Endometrial microvascular endothelial cells (primary cell): ENCODE measurements around the gene ADARB2. TPM values are rescaled to one million over a fixed set of nuclear protein-coding genes. Genes with fewer than 3 reads are reported as not detected.

Experiments used
- in situ Hi-C: cut with HindIII; loops from 2 replicates; pipeline ENCODE4 v1.10.0; 2017; ENCODE audit warnings: low sequenced_read_pairs, low pct_unique_long_range_greater_than_20kb; ENCODE audit errors: inconsistent ontology term
- total RNA-seq: library from RNA; depleted of rRNA; stranded (reverse); fragments of >200 nt; gene quantifications from one replicate; pipeline ENCODE4 v1.2.3, GENCODE V29; 2015; ENCODE audit errors: inconsistent ontology term

ADARB2 gene
- total RNA-seq, 1 donor from 2014 or later: not detected

DNA sequence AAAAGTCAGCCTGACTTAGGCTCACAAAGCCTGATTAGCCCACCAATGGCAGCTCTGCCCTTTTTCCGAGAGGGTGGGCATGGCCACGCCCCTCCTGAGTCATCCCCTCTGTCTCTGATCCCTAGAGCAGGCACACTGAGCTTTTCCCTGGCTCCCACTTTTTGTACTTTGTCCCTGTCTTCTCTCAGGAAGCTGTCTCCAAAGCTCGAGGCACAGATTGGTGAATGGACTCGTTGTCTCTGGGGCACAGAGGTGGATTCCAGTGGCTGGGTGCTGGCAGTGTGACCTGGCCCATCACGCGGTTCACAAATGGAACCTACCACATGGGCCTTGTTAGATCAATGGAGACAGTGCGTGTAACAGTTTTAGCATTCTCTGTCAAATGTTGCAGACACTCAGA is 367.7 kb downstream of the ADARB2 start:
- in situ Hi-C loops: no loop called here

DNA sequence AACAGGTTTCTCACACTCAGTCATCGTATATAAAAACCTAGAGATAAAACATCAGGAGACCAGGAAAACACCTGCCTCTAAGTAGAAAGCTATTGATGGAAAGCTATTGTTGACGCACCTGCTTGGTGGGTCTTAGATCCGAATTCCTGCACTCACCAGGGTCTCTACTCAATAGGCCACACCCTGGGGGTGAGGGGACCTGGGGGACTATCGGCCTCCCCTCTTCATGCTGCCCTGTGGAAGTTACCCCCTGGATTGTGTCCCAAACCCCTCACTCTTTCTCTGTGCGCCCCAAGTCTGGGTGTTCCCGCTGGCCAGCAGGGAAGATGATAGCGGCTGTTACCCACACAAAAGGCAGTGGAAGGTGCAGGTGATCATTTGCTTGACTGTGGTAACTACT is 368.1 kb downstream of the ADARB2 start:
- in situ Hi-C loops: no loop called here

DNA sequence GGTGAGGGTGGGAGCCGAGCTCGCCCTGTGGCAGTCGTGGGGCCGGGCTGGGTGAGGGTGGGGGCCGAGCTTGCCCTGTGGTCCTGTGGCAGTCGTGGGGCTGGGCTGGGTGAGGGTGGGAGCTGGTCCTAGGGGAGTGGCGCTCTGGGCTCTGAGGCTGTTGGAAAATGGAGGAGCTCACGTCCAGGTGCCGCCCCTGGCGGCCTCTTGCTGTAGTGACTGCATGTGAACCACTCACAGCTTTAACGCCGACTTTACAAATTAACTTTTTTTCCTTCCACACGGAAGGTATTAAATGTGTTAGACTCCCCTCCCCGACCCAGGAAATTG is 368.5 kb downstream of the ADARB2 start:
- in situ Hi-C loops: no loop called here

DNA sequence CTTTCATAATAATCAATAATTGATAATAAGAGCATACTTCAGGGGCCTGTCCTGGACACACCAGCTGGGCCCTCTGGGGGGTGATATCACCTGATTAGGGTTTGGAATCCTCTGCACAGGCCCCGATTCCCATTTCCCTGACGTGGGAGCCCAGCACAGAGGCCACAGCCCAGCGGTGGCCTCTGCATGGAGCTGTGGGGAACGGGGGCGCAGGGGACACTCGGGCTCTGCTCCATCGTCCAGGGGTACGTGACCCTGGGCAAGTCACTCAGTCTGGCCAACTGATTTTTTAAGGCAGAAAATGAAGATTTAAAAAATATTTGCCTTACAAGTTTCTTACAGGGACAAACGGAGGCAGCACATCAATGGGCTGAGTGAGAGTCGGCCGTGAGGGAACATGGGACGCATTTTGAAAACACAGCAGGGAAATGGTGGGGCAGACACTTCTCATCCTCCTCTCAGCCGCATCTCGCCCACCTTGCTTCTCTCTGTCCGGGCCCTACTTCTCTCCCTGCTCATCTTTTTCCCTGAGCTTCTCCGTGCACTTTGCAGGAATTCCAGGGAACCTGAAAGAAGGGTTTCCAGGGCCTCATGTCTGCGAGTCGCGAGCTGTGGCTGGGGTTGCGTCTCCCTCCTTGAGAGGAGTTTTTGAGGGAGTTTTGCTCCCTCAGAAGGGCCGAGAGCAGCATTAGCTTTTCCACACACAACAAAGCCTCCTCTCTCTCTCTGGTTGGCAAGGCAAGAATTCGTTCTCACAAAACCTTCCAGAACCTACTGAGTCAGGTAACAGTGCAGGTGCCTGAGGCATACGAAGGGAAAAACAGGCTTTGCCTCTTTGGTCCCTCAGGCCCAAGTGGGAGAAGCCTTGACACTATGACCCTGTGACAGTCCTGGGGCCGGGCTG is 369.1 kb downstream of the ADARB2 start:
- in situ Hi-C loops: no loop called here

DNA sequence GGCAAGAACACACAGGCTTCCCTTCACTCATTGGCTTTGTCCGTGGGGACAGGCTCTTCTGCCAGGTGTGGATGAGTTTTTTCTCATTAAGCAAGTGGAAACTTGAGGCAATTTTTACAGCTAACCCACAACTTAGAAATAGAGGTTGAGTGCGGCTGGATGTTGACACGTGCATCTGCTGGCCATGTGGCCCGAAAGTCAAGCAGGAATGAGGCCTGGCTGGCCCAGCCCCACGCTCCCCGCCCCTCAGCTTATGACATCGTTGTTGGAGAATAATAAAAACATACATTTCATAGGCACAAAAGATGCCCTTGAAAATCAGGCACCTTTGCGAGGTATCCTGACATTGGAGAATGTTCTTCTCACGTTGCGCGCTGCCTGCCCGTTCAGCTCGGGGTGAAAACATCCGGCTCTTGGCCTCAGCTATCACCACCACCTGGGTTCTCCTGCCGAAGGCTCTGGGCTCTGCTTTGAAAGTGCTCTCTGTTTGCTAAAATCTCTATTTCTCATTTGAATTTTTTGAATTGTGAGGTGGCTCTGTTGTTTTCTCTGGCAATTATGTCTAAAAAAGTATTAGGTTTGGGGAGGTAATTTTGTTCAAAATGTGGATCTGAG is 370.4 kb downstream of the ADARB2 start:
- in situ Hi-C loops: no loop called here

DNA sequence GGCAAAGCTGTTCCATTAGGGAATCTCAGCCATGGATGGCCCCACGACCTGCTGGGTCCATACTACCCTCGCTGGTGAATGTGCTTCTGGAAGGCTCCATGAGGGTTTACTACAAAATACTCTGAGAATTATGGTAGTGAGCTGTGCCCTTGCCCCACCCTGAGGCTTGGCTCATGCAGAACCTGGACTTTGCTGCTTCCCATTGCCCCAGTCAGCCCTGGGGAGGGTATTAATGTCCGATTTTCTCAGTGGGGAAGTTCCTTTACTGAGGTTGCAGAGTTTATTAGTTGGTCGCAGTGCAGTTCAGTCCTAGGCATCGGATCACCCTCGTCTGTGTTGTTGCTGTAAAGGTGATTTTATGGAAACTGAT is 371.0 kb downstream of the ADARB2 start:
- in situ Hi-C loops: no loop called here

DNA sequence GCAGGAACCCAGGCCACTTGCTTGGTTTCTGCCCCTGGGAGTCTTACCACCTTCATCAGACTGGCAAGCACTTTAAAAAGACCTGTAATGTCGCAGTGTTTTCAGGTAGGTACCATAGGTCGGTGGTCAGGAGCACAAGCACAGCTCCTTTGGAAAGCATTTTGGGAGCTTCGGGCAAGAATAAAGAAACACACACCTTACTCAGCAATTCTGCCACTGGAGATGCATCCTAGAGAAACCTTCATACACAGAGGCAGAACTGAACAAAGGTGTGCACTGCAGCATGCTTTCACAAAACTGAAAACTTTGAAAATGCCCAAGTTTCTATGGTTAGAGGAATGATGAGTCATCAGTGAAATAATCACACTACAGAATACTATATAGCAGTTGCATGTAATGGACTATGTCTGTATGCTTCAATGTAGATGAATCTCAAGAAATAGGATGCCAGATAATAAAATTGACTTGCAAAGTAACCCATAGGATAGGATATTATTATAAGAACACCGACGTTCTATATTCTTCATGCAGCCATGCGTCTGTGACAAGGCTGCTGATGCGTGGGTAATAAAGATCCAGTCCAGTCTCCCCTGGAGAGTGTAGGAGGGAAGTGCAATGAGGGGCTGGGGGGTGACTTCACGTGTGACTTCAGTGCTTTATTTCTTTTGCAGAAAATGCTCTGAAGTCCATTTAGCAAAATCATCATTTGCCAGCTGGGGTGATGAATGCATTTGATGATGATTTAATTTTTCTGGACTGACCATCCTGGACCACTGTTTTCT is 371.6 kb downstream of the ADARB2 start:
- in situ Hi-C loops: no loop called here

DNA sequence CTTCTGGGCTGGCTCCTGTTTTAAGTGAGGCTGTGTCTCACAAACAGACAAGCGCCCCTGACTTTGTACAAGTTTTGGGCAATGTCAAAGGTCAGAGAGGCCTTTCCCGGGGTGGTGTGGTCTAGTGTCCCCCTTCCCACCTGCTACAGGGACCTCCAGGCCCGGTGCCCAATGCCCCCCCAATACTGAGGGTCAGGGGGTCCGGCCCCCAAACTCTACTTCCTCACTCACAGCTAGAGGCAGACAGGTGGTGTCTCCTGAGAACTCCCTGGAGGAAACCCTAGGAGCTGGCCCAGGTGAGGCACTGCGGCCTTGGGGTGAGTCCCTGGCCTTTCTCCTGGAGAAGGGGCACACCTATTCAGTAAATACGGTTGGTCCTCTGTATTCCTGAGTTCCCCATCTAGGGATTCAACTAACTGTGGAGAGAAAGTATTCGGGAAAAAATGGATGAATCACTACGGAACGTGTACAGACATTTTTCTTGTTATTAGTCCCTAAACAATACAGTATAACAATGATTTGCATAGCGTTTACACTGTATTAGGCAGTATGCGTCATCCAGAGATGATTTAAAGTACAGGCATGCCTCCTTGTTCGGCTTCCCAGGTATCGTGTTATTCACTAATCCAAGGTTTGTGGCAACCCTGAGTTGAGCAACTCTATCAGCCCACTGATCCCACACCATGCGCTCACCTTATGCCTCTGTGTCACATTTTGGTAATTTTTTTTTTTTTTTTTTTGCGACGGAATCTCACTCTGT is 373.0 kb downstream of the ADARB2 start:
- in situ Hi-C loops: no loop called here

DNA sequence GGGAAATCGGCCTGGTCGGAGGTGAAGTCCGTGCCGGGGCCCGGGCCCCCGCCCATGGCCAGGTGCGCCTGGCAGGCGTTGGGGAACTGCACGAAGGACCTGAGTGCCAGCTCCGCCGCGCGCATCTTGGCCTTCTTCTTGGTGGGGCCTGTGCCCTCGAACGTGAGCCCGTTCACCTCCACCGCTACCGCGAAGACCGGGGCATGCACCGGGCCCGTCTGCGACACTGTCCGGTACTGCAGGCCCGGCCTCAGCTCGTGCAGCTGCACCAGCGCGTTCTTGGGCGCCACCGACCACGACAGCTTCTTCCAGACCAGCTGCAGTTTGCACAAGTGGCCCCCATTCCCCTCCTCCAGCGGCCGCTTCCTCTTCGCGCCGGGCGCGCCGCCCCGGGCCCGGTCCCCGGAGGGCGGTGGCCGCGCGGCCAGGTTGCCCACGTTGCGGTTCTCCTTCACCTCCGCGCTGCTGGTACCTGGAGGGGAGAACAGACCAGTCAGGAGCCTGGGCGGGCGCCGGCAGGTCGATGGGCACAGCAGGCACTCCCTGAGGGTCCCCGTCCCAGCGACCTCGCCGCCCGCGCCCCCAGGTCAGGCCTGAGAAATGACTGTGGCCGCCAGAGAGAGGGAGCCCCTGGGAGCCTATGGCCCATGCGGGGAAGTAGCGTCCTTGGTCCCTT is 373.7 kb downstream of the ADARB2 start:
- in situ Hi-C loops: no loop called here

DNA sequence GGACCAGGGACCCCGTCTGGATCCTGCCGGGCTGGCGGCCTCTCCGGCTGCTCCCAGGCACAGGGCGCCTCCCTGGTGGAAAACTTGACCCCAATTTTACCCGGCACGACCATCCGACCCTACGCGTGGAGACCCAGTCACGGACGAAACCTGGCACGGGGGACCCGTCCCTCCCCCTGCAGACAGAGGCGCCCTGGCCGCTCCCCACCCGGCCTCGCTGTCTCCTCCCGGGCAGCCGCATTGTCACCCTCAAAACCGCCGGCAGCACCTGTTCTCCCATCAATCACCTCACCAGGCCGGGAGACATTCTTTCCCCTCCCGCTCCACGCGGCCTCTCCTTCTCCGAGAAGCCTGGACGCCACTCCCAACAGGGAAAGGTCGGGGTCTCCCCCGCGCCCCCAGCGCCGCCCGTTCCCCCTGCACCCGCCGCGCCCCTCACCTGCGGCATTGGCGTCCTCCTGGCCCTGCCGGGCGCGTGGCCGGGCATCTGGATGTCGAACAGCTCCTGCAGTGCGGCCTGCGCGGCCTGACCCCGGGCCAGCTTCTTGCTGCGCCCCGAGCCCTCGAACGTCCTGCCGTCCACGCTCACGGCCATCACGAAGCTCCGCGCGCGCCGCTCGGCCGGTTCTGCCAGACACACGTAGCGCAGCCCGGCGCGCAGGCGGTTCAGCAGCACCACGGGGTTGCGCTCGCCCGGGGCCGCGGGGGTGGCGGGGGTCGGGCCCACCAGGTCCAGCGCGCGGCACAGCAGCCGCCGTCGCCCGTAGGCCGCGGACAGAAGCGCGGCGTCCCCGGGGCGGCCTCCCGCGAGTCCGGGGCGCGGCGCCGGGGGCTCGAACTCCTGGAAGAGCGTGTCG is 374.5 kb downstream of the ADARB2 start:
- in situ Hi-C loops: no loop called here

DNA sequence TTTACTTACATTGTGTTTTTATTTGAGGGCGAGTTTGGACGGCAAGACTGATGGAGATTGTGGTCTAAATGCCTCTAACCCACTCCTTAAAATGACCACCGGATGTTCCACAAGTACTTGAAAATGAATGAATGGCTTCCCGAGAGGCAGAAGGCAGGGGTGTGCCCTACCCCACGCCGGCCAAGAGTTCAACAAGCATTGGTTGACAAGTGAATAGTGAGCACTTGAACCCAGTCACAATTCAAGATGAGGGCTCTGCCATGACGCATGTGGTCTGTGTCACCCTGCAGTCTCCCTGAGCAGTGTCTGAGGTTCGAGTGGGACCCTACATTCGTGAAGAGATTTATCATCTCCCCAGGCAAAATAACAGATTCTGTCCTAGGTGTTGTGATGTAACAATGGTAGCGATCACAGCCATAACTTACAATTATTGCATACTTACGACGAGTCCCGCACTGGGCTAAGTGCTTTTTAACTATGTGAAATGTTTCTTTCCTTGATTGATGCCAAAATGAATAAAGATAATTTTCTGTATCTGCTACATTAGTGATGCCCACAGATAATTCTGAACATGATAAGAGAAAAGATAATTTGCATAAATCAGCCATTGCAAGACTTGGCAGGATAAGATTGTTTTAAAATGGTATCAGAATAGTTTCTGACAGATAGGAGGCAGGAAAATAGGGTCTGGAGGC is 375.8 kb downstream of the ADARB2 start:
- in situ Hi-C loops: no loop called here

DNA sequence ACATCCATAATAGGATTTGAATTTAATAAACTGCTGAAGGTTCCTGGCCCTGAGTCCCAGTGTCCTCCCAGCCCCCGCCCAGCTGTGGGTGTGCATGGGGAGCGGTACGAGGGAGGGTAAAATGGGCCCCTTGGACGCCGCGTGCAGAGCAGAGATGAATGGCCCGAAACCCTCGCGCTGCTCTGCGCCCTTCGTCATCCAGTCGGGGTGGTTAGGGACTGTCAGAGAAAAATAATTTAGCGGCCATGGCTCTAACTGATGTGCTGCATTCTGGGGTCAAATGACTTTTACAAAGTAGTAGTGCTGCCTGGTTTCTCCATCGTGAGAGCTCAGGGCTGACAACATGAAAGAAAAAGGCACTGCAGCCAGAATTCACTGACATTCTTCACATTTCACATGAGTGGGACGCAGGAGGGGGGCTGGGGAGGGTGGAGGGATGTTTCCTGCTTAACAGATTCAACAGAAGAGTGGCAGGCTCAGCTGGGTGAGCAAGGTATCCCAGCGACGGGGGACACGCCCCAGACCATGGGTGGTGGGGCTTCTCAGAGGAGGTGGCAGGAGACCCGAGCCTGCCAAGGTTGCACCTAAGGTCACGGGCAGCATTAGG is 376.7 kb downstream of the ADARB2 start:
- in situ Hi-C loops: no loop called here

DNA sequence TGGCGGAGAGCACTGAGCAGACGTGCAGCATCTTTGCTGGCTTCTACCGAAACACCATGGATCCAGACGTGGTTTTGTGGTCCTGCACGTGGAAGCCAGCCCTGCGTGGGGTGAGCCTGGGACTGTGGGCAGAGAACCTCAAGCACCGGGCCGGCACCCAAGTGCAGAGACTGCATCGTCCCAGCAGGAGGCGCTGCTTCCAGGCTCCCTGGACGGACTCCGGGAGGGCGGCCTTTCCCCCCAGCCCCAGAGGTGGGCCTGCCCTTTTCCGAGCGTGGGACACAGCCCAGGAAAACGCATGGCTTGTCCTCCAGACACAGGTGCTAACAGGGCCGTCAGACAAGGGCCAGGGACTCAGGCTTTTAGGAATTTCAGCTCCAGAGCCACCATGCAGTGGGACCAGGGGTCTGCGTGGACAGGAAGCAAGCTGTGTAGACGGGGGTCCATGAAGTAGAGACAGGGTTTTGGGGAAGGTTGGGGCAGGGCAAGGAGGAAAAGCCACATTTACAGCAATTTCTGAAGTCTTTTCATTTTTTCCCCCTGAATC is 377.2 kb downstream of the ADARB2 start:
- in situ Hi-C loops: no loop called here

DNA sequence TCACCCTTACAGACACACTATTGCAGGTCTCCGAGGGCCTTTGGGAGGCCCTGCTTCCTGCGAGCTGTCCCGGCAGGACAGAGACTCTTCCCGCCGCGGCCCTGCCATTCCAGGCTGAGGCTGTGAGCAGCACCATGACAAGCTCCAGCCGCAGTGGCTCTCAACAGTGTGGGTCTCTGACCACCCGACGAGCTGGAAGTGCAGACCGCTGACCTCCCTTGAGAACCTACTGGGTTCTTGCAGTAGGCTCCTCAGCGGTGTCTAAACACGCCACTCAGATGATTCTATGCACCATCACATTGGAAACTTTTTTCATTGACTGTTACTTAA is 377.7 kb downstream of the ADARB2 start:
- in situ Hi-C loops: no loop called here

DNA sequence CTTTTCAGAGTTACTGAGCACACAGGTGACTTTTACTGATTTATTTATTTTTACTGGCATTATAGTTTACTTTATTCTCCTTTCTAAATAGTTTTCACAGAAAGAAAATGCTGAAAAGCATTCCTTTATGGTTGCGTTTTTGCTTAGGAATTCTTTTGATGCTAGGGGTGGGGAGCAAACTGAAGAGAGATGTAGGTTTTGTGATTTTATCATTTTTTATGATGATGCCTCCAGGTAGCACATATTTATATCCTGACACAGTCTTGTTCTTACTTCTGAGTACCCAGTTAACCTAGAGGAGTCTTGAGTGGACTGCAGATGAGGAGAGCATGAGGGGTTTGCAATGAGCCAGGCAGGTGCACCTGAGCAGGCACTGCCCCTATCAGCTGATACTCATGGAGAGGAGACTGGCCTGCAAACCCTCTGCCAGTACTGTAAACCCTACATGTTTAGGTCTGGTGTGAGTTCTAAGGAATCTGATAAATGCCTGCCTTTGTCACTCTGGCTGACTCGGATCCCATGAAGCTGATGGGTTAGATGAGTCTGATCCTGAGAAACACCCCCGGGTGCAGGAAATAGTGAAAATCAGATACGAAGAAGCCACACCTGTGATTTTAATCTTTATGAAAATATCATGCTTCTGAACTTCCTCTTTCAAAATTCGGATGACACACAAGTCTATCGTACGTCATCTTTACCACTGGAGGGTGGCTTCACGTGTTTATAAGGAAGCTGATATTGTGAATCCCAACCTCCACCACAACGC is 378.3 kb downstream of the ADARB2 start:
- in situ Hi-C loops: no loop called here

DNA sequence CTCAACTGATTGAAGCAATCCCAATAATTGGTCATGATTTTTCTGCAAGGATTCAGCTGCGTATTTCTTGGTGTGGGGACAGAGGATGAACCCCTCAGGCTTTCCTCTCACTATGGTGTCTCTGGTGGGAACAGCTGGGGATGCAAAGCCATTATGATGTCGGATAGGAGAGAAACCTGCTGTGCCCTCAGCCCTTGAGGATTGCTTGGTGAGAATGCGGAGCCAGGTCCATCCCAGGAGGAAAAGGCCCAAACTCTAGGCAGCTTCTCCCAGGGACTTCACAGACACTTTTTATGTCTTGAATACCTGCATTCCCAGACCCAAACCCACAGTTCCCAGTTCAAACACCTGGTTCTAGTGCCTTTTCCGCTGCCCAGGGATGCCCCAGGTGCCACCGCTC is 379.2 kb downstream of the ADARB2 start:
- in situ Hi-C loops: no loop called here
